ENCODE measurements around the gene TTLL7.

The TTLL7 gene

DNA sequence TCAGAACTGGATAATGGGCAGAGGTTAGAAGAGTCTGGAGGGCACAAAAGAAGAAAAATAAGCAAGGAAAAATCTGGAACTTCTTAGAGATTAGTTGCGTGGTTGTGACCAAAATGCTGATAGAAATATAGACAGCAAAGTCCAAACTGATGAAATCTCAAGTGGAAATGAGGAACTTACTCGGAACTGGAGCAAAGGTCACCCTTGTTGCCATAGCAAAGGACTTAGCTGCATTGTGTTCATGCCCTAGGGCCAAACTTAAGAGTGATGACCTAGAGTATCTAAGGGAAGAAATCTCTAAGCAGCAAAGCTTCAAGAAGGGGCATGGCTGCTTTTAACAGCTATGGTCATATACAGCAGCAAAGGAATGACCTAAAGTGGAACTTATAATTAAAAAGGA lies 180.0 kb downstream of the TTLL7 start:
- no peak for DNase-seq (ENCODE audit: low spot score)

DNA sequence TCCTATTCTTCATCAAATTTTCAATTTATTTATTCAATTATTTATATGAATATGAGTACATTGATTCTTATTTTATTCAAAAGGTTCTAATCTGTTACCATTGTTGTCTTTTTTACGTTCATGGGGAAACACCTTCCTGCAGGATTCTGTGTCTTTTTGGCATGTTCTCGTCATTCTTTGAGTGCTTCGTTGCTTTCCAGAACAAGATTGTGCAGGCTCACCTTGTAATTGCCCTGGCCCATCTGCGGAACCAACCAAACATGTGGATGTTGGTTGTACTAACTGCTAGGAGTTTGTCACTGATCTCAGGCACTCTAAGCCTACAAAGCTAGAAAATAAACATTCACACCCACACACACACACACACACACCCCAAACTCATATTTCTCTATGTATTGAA lies 182.1 kb downstream of the TTLL7 start:
- no peak for DNase-seq (ENCODE audit: low spot score)

DNA sequence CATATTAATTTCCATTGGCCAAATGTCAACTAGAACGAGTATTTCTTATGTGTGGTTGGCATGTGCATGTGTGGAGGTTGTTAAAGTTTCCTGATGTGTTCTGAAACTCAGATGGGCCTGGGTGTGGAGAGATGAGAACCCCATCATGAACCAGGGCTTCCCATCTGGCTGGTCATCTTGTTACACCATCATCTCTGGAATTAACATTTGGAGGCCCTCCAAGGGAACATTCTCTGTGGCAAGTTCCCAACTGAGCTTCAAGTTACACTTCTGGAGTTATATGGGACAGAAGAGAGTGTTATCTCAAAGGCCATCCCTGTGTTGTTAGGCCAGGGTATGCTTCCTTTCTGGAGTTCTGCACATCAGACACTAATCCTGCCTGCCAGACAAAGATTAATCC lies 183.6 kb downstream of the TTLL7 start:
- DNase-seq (ENCODE audit: low spot score), result no peak
